Measurements from ENCODE around the gene SLC6A8. TPM values are rescaled to one million over a fixed set of nuclear protein-coding genes. Genes with fewer than 3 reads are reported as not detected.

Gene SLC6A8
- total RNA-seq, 1 experiment from 2014 or later, result 45.3 TPM

GRCh38 chrX:153650959-153651358 lies 36.8 kb upstream of the SLC6A8 start:
- Histone ChIP-seq H3K9ac (ENCODE audit: low read length) (no peak overlapping the region), H2AFZ (ENCODE audit: low read length) (no peak overlapping the region), H3K4me3 (ENCODE audit: low read length) (no peak overlapping the region), H3K4me2 (ENCODE audit: low read length) (no peak overlapping the region), H3K36me3 (ENCODE audit: low read depth, low read length) (no peaks in the 10 kb centered on the region), H3K9me3 (ENCODE audit: low read length) (no peaks in the 10 kb centered on the region), H3F3A (ENCODE audit: low read length, unreplicated experiment) (no peaks in the 10 kb centered on the region), H3K9me2 (replicated peaks; ENCODE audit: low read length) (no peaks in the 10 kb centered on the region), H3K79me2 (ENCODE audit: low read length) (no peaks in the 10 kb centered on the region), H3K27ac (ENCODE audit: low read length) (no peak overlapping the region), H3K27me3 (ENCODE audit: low read length) (no peaks in the 10 kb centered on the region), H3K4me1 (ENCODE audit: insufficient read depth, low read length) (no peaks in the 10 kb centered on the region), H4K20me1 (ENCODE audit: low read length) (no peaks in the 10 kb centered on the region)
- BruUV-seq (replicated peaks), result no TSS peak
- no peak for ATAC-seq
- ChIA-PET CTCF (no interaction called here), POLR2A (ENCODE audit: unreplicated experiment) (no interaction called here)
- intact Hi-C loops (cut with micrococcal nuclease), result no loop called here
- no peak for DNase-seq
- no peak for TF ChIP-seq EZH2phosphoT487 (IDR thresholded peaks at IDR 0.05; ENCODE audit: borderline replicate concordance, low read length)
- no peak for TF ChIP-seq CTCF (conservative IDR thresholded peaks at IDR 0.05; ENCODE audit: low read depth, low read length)
- TF ChIP-seq EZH2 (IDR thresholded peaks at IDR 0.05; ENCODE audit: low read length, unreplicated experiment), result no peak

- Histone ChIP-seq H3K27me3 (ENCODE audit: low read length) (no peaks in the 10 kb centered on the region), H3K9me2 (replicated peaks; ENCODE audit: low read length) (no peaks in the 10 kb centered on the region), H2AFZ (ENCODE audit: low read length) (no peak overlapping the region), H3K27ac (ENCODE audit: low read length) (no peak overlapping the region), H3K4me1 (ENCODE audit: insufficient read depth, low read length) (no peaks in the 10 kb centered on the region), H3F3A (ENCODE audit: low read length, unreplicated experiment) (no peaks in the 10 kb centered on the region), H4K20me1 (ENCODE audit: low read length) (no peaks in the 10 kb centered on the region), H3K36me3 (ENCODE audit: low read depth, low read length) (no peaks in the 10 kb centered on the region), H3K4me2 (ENCODE audit: low read length) (no peak overlapping the region), H3K9me3 (ENCODE audit: low read length) (no peaks in the 10 kb centered on the region), H3K9ac (ENCODE audit: low read length) (no peak overlapping the region), H3K79me2 (ENCODE audit: low read length) (no peaks in the 10 kb centered on the region), H3K4me3 (ENCODE audit: low read length) (no peak overlapping the region)
- ChIA-PET POLR2A (ENCODE audit: unreplicated experiment) (no interaction called here), CTCF (no interaction called here)
- intact Hi-C loops (cut with micrococcal nuclease), result no loop called here
- TF ChIP-seq EZH2 (IDR thresholded peaks at IDR 0.05; ENCODE audit: low read length, unreplicated experiment), result no peak
- TF ChIP-seq CTCF (conservative IDR thresholded peaks at IDR 0.05; ENCODE audit: low read depth, low read length), result peak; percentile 48
- peak; percentile 35 for DNase-seq
- no TSS peak for BruUV-seq (replicated peaks)
- ATAC-seq, result peak; percentile 74
These were observed 36.1 kb upstream of the SLC6A8 start for GRCh38 chrX:153651540-153652079.

GRCh38 chrX:153653556-153653955 lies 34.2 kb upstream of the SLC6A8 start:
- CTCF ChIA-PET, result interaction anchor here (0.5 kb wide), 1 partner anchor 63 kb away, joined by 3 read pairs; no protein-coding TSS in a partner anchor
- Histone ChIP-seq H3K9ac (ENCODE audit: low read length) (no peak overlapping the region), H3K36me3 (ENCODE audit: low read depth, low read length) (no peaks in the 10 kb centered on the region), H3K4me1 (ENCODE audit: insufficient read depth, low read length) (no peaks in the 10 kb centered on the region), H4K20me1 (ENCODE audit: low read length) (no peaks in the 10 kb centered on the region), H3K79me2 (ENCODE audit: low read length) (no peaks in the 10 kb centered on the region), H3K9me2 (replicated peaks; ENCODE audit: low read length) (no peaks in the 10 kb centered on the region), H3K9me3 (ENCODE audit: low read length) (no peaks in the 10 kb centered on the region), H2AFZ (ENCODE audit: low read length) (no peak overlapping the region), H3K27ac (ENCODE audit: low read length) (no peak overlapping the region), H3K27me3 (ENCODE audit: low read length) (no peaks in the 10 kb centered on the region), H3K4me3 (ENCODE audit: low read length) (no peak overlapping the region), H3K4me2 (ENCODE audit: low read length) (no peak overlapping the region), H3F3A (ENCODE audit: low read length, unreplicated experiment) (no peaks in the 10 kb centered on the region)
- BruUV-seq (replicated peaks), result no TSS peak
- no peak for DNase-seq
- POLR2A ChIA-PET (ENCODE audit: unreplicated experiment), result no interaction called here
- intact Hi-C loops (cut with micrococcal nuclease), result no loop called here
- no peak for ATAC-seq
- TF ChIP-seq CTCF (conservative IDR thresholded peaks at IDR 0.05; ENCODE audit: low read depth, low read length) (no peak), EZH2phosphoT487 (IDR thresholded peaks at IDR 0.05; ENCODE audit: borderline replicate concordance, low read length) (no peak), EZH2 (IDR thresholded peaks at IDR 0.05; ENCODE audit: low read length, unreplicated experiment) (no peak)
